ENCODE measurements around the gene ZC3H7A. TPM values are rescaled to one million over a fixed set of nuclear protein-coding genes. Genes with fewer than 3 reads are reported as not detected.

ZC3H7A gene
- total RNA-seq (2021) (39.9 to 45.9 TPM (median 43.0 TPM) in 3 replicates), Bru-seq, nascent RNA (percentile 76 among the genes with signal in this experiment)
- long read RNA-seq, experiment 1, transcript ZC3H7A-201 (23 exons, 3,825 nt), result major isoform, 163 of 233 reads
- long read RNA-seq, experiment 1, partial matches to known transcripts, result 20 of 233 reads
- long read RNA-seq, experiment 1, other reads (novel, unspliced or antisense), result 48 of 233 reads
- long read RNA-seq, experiment 2, transcript ZC3H7A-201 (23 exons, 3,825 nt), result major isoform, 10 of 42 reads
- long read RNA-seq, experiment 2, partial matches to known transcripts, result 11 of 42 reads
- long read RNA-seq, experiment 2, other reads (novel, unspliced or antisense), result 14 of 42 reads
- long read RNA-seq, experiment 3, partial matches to known transcripts, result 2 of 2 reads
- long read RNA-seq, experiment 3, other reads (novel, unspliced or antisense), result 0 of 2 reads

DNA sequence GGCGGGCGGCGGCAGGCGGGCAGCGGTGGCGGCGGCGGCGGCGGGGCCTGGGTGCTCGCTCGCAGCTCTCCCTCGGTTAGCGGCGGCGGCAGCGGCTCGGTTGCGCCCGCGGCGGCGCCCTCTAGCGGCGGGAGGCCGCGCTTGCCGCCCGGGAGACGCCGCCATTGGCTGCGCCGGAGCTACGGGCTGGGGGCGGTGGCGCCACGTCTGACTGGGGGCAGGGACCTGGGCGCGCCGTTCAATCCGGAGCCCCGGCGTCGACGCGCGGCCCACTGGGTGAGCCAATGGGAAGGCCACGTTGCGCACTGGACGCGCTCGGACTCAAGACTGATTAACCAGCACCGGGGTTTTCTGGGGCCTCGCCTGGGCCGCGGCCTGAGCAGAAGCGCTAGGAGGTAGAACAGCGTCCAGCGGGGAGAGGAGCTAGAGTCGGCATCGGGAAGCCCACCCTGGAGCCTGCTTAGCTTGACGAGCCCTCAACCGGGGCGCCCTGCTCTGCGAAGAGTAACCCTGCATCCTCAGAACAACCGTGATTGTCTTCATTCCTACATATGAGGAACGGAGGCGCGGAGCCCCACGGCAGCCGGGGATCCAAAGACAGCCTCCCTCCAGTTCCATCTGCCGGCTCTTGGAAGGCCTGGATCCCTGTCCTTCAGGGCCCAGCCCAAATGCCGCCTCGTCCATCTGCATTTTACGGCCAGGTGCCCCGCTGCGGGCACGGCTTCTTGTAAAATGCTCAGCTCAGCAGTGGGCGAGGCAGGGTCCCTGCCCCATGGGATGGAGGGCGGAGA is at the start of gene ZC3H7A:
Gene ZC3H7A, minus strand, starts transcription at position 93 of the 791 bp plus-strand sequence. CDS start 14,904 bp downstream, outside the sequence.
- ChIA-PET CTCF (interaction anchor here (0.6 to 3.5 kb wide), 38 partner anchors 9 to 1488 kb away, joined by 3 to 27 read pairs (median 4); partner anchors contain the start of genes RSL1D1 and TXNDC11), POLR2A (interaction anchor here (0.6 to 1.7 kb wide), 11 partner anchors 11 to 161 kb away, joined by 3 to 12 read pairs (median 3); partner anchors contain the start of genes RSL1D1, SNN and TXNDC11)
- H3K27me3 Mint-ChIP-seq (ENCODE audit: low read depth), result no peaks in the 10 kb centered on the region
- ATAC-seq, result peak; percentile 99
- H3K9me3 Mint-ChIP-seq, result no peaks in the 10 kb centered on the region
- H3K36me3 Mint-ChIP-seq, result peaks cover 7% of the 10 kb centered on the region; the same call in 1 of the 2 replicates
- DNase-seq (ENCODE audit: low spot score), result peak; percentile 95
- peaks cover 35% of the 10 kb centered on the region for H3K4me1 Mint-ChIP-seq
- peak within 1 kb of the TSS; percentile 86 for H3K4me3 Mint-ChIP-seq
- H3K27ac Mint-ChIP-seq, result peak within 1 kb of the TSS; percentile 96
- TF ChIP-seq, protein P1, sequence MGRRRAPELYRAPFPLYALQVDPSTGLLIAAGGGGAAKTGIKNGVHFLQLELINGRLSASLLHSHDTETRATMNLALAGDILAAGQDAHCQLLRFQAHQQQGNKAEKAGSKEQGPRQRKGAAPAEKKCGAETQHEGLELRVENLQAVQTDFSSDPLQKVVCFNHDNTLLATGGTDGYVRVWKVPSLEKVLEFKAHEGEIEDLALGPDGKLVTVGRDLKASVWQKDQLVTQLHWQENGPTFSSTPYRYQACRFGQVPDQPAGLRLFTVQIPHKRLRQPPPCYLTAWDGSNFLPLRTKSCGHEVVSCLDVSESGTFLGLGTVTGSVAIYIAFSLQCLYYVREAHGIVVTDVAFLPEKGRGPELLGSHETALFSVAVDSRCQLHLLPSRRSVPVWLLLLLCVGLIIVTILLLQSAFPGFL (CRISPR knock-in tag; IDR thresholded peaks at IDR 0.05; ENCODE audit: borderline replicate concordance), result peak; percentile 49; the same call in 1 of the 2 replicates
- TF ChIP-seq, protein P2, sequence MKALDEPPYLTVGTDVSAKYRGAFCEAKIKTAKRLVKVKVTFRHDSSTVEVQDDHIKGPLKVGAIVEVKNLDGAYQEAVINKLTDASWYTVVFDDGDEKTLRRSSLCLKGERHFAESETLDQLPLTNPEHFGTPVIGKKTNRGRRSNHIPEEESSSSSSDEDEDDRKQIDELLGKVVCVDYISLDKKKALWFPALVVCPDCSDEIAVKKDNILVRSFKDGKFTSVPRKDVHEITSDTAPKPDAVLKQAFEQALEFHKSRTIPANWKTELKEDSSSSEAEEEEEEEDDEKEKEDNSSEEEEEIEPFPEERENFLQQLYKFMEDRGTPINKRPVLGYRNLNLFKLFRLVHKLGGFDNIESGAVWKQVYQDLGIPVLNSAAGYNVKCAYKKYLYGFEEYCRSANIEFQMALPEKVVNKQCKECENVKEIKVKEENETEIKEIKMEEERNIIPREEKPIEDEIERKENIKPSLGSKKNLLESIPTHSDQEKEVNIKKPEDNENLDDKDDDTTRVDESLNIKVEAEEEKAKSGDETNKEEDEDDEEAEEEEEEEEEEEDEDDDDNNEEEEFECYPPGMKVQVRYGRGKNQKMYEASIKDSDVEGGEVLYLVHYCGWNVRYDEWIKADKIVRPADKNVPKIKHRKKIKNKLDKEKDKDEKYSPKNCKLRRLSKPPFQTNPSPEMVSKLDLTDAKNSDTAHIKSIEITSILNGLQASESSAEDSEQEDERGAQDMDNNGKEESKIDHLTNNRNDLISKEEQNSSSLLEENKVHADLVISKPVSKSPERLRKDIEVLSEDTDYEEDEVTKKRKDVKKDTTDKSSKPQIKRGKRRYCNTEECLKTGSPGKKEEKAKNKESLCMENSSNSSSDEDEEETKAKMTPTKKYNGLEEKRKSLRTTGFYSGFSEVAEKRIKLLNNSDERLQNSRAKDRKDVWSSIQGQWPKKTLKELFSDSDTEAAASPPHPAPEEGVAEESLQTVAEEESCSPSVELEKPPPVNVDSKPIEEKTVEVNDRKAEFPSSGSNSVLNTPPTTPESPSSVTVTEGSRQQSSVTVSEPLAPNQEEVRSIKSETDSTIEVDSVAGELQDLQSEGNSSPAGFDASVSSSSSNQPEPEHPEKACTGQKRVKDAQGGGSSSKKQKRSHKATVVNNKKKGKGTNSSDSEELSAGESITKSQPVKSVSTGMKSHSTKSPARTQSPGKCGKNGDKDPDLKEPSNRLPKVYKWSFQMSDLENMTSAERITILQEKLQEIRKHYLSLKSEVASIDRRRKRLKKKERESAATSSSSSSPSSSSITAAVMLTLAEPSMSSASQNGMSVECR (CRISPR knock-in tag; IDR thresholded peaks at IDR 0.05; ENCODE audit: borderline replicate concordance), result peak; percentile 68; the same call in 1 of the 2 replicates
- peak; percentile 58; the same call in 1 of the 2 replicates for TF ChIP-seq ZNF416 (CRISPR knock-in tag; IDR thresholded peaks at IDR 0.05)
- TF ChIP-seq, protein P3, sequence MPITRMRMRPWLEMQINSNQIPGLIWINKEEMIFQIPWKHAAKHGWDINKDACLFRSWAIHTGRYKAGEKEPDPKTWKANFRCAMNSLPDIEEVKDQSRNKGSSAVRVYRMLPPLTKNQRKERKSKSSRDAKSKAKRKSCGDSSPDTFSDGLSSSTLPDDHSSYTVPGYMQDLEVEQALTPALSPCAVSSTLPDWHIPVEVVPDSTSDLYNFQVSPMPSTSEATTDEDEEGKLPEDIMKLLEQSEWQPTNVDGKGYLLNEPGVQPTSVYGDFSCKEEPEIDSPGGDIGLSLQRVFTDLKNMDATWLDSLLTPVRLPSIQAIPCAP (CRISPR knock-in tag; IDR thresholded peaks at IDR 0.05), result no peak
- TF ChIP-seq E2F1 (CRISPR knock-in tag; IDR thresholded peaks at IDR 0.05), result no peak
- TF ChIP-seq, protein P4, sequence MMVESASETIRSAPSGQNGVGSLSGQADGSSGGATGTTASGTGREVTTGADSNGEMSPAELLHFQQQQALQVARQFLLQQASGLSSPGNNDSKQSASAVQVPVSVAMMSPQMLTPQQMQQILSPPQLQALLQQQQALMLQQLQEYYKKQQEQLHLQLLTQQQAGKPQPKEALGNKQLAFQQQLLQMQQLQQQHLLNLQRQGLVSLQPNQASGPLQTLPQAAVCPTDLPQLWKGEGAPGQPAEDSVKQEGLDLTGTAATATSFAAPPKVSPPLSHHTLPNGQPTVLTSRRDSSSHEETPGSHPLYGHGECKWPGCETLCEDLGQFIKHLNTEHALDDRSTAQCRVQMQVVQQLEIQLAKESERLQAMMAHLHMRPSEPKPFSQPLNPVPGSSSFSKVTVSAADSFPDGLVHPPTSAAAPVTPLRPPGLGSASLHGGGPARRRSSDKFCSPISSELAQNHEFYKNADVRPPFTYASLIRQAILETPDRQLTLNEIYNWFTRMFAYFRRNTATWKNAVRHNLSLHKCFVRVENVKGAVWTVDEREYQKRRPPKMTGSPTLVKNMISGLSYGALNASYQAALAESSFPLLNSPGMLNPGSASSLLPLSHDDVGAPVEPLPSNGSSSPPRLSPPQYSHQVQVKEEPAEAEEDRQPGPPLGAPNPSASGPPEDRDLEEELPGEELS (CRISPR knock-in tag; IDR thresholded peaks at IDR 0.05), result peak; percentile 34; the same call in 1 of the 2 replicates
- no peak for TF ChIP-seq NFE2L1 (CRISPR knock-in tag; IDR thresholded peaks at IDR 0.05)
- no peak for TF ChIP-seq ZNF219 (CRISPR knock-in tag; IDR thresholded peaks at IDR 0.05; ENCODE audit: borderline replicate concordance)
- no peak for TF ChIP-seq ZNF671 (CRISPR knock-in tag; IDR thresholded peaks at IDR 0.05)
- TF ChIP-seq, protein P5, sequence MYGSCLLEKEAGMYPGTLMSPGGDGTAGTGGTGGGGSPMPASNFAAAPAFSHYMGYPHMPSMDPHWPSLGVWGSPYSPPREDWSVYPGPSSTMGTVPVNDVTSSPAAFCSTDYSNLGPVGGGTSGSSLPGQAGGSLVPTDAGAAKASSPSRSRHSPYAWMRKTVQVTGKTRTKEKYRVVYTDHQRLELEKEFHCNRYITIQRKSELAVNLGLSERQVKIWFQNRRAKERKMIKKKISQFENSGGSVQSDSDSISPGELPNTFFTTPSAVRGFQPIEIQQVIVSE (CRISPR knock-in tag; IDR thresholded peaks at IDR 0.05; ENCODE audit: borderline replicate concordance), result no peak
- TF ChIP-seq, protein P6, sequence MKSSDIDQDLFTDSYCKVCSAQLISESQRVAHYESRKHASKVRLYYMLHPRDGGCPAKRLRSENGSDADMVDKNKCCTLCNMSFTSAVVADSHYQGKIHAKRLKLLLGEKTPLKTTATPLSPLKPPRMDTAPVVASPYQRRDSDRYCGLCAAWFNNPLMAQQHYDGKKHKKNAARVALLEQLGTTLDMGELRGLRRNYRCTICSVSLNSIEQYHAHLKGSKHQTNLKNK (CRISPR knock-in tag; IDR thresholded peaks at IDR 0.05), result no peak
- TF ChIP-seq IRF2 (CRISPR knock-in tag; IDR thresholded peaks at IDR 0.05; ENCODE audit: borderline replicate concordance, low read depth), result no peak
- TF ChIP-seq NFYB (CRISPR knock-in tag; conservative IDR thresholded peaks at IDR 0.05; ENCODE audit: low read depth), result peak; percentile 79
- 0 out of 2 replicates have a peak, but pooled peaks have one; percentile 24 for TF ChIP-seq FOXP1 (CRISPR knock-in tag; IDR thresholded peaks at IDR 0.05; ENCODE audit: borderline replicate concordance)
- TF ChIP-seq ETV6 (CRISPR knock-in tag; IDR thresholded peaks at IDR 0.05), result 0 out of 2 replicates have a peak, but pooled peaks have one; percentile 28
- no peak for TF ChIP-seq NR1H2 (CRISPR knock-in tag; IDR thresholded peaks at IDR 0.05)
- no peak for TF ChIP-seq ZNF232 (CRISPR knock-in tag; IDR thresholded peaks at IDR 0.05)
- TF ChIP-seq OVOL2 (CRISPR knock-in tag; IDR thresholded peaks at IDR 0.05; ENCODE audit: borderline replicate concordance), result no peak
- TF ChIP-seq GABPB1 (CRISPR knock-in tag; IDR thresholded peaks at IDR 0.05), result peak; percentile 78
- TF ChIP-seq ZBTB43 (CRISPR knock-in tag; IDR thresholded peaks at IDR 0.05), result 0 out of 2 replicates have a peak, but pooled peaks have one; percentile 3
- no peak for TF ChIP-seq PRRX2 (CRISPR knock-in tag; IDR thresholded peaks at IDR 0.05)
